Measurements from ENCODE around the gene PPOX.

- TF ChIP-seq, protein P1, sequence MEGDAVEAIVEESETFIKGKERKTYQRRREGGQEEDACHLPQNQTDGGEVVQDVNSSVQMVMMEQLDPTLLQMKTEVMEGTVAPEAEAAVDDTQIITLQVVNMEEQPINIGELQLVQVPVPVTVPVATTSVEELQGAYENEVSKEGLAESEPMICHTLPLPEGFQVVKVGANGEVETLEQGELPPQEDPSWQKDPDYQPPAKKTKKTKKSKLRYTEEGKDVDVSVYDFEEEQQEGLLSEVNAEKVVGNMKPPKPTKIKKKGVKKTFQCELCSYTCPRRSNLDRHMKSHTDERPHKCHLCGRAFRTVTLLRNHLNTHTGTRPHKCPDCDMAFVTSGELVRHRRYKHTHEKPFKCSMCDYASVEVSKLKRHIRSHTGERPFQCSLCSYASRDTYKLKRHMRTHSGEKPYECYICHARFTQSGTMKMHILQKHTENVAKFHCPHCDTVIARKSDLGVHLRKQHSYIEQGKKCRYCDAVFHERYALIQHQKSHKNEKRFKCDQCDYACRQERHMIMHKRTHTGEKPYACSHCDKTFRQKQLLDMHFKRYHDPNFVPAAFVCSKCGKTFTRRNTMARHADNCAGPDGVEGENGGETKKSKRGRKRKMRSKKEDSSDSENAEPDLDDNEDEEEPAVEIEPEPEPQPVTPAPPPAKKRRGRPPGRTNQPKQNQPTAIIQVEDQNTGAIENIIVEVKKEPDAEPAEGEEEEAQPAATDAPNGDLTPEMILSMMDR (IDR thresholded peaks at IDR 0.05; ENCODE audit: low read depth, low read length), result no peak
- no peak for TF ChIP-seq EZH2phosphoT487 (IDR thresholded peaks at IDR 0.05; ENCODE audit: low read depth)
Observed at GRCh38 chr1:161121834-161122233, 44.4 kb upstream of the PPOX start.

Measured in OCI-LY3 (cell line).